GM12875 (cell line): ENCODE data around the gene TMEM179B.

Experiments
- H3K4me3 ChIP-seq: one replicate; pipeline ENCODE4 v1.5.1; 2011; ENCODE audit warnings: low read depth, low read length, control low read depth
- CTCF ChIP-seq: IDR thresholded peaks from 2 replicates; pipeline ENCODE4 v1.5.1; 2011; ENCODE audit warnings: low read depth, mild to moderate bottlenecking, control low read depth, inconsistent platforms, low read length, moderate library complexity, borderline replicate concordance; ENCODE audit not compliant: insufficient read depth

Gene TMEM179B

GRCh38 chr11:62794201-62794775 lies 7.1 kb downstream of the TMEM179B start:
- TF ChIP-seq CTCF = no peak
- no peak overlapping the region for H3K4me3 ChIP-seq

- TF ChIP-seq CTCF = no peak
- no peak overlapping the region for H3K4me3 ChIP-seq
These were observed 9.1 kb downstream of the TMEM179B start for GRCh38 chr11:62796281-62796680.

GRCh38 chr11:62799486-62799885 lies 12.3 kb downstream of the TMEM179B start:
- no peak for TF ChIP-seq CTCF
- H3K4me3 ChIP-seq = no peak overlapping the region

GRCh38 chr11:62801071-62801470 lies 13.9 kb downstream of the TMEM179B start:
- TF ChIP-seq CTCF = no peak
- no peak overlapping the region for H3K4me3 ChIP-seq

GRCh38 chr11:62804310-62805075 lies 17.3 kb downstream of the TMEM179B start:
- no peak for TF ChIP-seq CTCF
- peak overlapping the region; percentile 78 for H3K4me3 ChIP-seq

- H3K4me3 ChIP-seq = peak within 1 kb of the TSS; percentile 78
- TF ChIP-seq CTCF = 0 out of 2 replicates have a peak, but pooled peaks have one; percentile 28
These were observed 18.1 kb downstream of the TMEM179B start, which contains the start of gene NXF1 for GRCh38 chr11:62805076-62805892. NXF1 (minus strand) TSS chr11:62805440; CDS start chr11:62805356, 84 bp downstream.
